NCI-H2227 (cell line): ENCODE measurements around the gene KRTAP16-1.
A peak's percentile ranks its signal among the peaks of the same experiment; 100 is the strongest.

ENCODE experiments used
- DNase-seq: peaks from one replicate; lab custom pipeline; 2025; ENCODE audit not compliant: unreplicated experiment; lab: John Stamatoyannopoulos, UW

Gene KRTAP16-1

GRCh38 chr17:41331606-41332005 is 22.5 kb upstream of the KRTAP16-1 start:
- DNase-seq = no peak

- peak; percentile 40 for DNase-seq
These were observed 20.3 kb upstream of the KRTAP16-1 start for GRCh38 chr17:41329279-41329948.

DNA sequence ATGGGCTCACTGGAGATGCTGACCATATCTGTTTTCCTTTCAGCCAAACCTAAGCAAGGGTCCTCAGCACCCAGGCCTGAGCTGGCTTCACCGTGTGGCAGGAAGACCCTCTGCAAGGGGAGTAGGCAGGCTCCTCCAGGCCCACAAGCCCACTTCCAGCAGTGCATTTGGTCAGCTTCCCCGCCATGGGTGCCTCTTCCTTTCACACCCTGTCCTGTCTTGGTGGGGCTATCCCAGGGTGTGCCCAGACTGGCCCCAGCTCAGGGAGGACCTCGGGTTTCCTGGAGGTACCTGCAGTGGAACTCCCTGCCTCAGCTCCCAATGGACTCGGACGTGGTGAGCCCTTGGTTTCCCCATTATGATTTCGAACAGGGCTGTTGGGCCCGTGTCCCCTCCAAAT is 19.1 kb upstream of the KRTAP16-1 start:
- DNase-seq = no peak

GRCh38 chr17:41327411-41328120 is 18.5 kb upstream of the KRTAP16-1 start:
- DNase-seq = no peak

DNA sequence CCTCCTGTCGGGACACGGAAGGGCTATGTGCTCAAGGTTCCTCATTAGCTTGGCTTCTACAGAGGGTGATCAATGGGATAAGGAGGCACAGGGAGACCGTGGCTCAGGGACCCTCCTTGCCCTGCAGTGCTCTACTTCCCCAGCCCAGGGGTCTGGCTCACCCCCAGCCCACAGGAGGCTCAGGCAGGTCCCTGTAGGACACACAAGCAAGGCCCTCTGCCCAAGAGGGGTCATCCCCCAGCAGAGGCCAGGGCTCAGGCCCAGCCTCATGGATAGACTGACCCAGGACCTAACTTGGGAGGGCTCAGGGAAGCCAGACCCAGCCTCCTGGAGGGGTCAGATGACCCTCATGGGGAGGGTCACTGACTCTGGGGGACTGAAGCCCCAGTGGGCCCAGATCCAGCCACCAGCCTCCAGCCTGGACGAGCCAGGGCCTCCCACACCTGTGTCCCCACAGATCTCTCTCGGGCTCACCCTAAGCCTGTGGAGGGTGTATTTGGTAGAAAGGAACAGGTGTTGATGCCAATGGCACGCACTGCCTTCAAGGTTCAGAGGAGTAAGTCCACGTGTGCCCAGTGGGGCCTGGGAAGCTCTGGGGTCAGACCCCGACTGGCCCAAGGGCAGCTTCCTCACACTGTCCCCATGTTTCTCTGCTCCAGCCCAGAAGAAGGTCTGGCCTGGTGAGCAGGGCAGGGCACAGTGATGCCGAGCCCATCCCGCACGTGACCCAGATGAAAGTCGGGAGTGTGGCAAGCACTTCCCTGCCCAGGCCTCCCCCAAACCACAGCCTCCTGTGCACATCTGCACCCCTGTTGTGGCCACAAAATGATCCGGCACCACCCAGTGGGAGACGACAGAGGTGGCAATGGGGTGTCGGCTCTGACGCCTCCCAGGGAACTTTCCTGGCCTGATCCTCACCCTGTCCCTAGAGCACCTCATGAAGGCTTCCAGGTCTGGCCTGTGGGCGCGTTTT is 17.4 kb upstream of the KRTAP16-1 start:
- no peak for DNase-seq

- no peak for DNase-seq
These were observed 16.5 kb upstream of the KRTAP16-1 start for GRCh38 chr17:41325611-41326010.

GRCh38 chr17:41325126-41325525 is 16.0 kb upstream of the KRTAP16-1 start:
- no peak for DNase-seq

GRCh38 chr17:41324180-41325075 is 15.3 kb upstream of the KRTAP16-1 start:
- DNase-seq = peak; percentile 9

DNA sequence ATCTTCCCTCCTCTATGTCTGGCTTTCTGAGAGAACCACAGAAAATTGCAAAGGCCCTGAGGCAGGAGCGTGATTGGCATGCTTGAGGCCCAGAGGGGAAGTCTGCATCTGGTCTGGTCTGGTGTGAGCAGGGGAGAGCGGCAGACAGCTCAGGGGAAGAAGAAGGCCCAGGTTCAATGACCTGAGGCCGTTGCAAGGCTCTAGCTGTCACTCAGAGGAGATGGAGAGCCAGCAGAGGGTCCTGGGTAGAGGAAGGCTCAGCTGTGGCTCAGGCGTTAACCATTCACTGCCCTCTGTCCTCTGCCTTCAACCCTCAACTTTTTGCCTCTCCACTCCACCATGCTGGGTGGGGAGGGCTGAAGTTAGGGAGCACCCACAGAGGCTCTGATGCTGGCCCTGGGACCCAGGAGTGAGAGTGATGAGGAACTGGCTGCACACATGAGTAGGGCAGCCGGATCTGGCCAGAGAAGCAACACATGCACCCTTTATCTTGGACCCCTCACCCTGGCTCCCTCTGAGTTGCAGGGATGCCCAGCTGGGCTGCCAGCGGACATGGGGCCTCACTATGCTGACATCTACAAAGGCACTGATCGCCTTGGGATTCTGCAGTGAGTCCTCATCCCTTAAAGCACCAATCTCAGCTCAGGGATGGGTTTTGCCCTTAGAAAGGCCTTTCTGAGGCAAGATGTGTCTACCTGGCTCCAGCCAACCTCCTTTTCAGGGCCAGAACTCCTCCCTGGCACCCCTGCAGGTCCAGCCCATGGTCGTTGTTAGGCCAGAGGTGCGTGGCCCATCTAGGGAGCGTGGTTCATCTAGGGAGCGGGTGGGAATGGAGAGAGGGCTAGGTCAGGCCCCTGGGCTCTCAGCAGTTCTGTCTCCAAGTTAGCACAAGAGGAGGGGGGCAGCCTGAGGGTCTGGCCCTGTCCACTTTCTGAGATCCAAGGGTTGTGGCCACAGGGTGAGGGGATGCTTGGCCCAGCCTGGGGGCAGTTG is 14.1 kb upstream of the KRTAP16-1 start:
- DNase-seq = no peak

GRCh38 chr17:41322094-41322902 is 13.2 kb upstream of the KRTAP16-1 start:
- peak; percentile 53 for DNase-seq

- DNase-seq = no peak
These were observed 9.1 kb upstream of the KRTAP16-1 start for GRCh38 chr17:41318231-41318630.

DNA sequence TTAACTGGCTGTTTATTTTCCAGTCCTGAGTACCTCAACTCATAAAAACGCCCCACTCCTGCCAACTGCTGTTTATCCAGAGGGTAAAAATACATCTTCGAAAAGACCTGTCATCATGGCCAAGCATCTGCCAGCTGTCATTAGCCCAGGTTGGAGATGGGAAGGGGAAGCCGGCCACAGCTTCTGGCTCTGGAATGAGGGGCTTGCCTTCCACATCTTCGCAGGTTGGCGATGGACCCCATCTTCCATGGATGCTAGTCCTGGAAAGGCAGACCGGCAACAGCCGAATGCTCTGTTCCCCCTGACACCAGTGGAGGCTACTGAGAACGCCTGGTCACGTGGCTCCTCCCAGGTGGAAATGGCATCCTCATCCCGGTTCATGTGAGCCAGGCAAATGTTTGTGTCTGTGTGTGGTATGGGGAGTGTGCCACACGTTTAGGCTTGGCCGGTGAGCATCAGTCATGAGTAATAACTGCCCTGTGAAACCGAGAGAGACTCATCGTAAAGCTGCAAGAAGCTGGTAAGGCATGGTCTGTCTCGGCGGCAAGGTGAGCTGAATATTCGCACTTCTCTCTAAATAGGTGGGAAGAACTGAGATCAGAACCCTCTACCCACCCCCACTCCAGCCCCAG is 6.8 kb upstream of the KRTAP16-1 start:
- peak; percentile 20 for DNase-seq

DNA sequence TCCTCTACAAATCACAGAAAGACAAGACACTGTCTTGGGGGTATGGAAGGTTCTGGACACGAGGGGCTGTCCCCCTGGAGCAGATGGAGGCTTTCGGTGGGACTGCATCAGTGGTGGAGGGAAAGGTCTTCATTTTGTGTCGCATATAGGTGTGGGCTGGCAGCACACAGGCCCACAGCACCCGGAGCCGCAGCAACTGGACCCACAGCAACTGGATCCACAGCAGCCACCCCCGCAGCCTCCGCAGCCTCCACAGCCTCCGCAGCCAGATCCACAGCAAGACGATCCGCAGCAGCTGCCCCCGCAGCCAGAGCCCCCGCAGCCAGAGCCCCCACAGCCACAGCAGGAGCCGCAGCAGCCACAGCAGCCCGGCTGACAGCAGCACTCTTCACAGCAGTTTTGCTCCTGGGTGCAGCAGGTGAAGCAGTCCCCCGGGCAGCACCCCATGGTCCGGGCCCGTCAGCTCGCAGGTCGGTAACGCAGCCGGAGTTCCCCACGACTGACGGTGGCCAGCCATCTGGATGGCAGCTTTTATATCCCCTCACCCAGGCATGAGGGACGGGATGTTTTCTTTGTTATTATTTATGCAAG is 6.2 kb upstream of the KRTAP16-1 start, which contains the start of gene KRTAP17-1:
Gene KRTAP17-1, minus strand, starts transcription at position 507 of the 591 bp plus-strand sequence. Its CDS starts 60 bp downstream, at position 447.
- DNase-seq = no peak

GRCh38 chr17:41311111-41311510 is 2.0 kb upstream of the KRTAP16-1 start:
- DNase-seq = no peak

- DNase-seq = no peak
These were observed 725 bp downstream of the KRTAP16-1 start for GRCh38 chr17:41308251-41308917.

DNA sequence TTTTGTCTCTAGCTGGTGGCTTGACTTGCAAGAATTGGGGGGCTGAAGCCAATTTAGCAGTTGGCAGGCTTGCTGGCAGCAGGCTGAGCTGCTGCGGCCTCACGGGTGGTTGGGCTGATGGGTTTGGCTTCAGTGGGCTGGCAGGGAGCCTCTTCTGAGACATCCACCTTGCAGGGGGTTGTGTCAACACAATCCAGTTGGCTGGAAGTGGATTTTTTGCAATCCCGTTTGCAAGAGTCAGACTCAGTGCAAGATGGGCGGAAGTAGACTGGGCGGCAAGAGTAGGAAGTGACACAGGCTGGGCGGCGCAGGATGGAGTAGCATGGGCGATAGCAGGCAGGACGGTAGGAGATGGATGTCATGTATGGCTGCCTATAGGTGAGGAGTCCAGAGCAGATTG is 1.5 kb downstream of the KRTAP16-1 start:
- no peak for DNase-seq

- no peak for DNase-seq
These were observed 5.0 kb downstream of the KRTAP16-1 start for GRCh38 chr17:41304091-41304490.
